DOHH2 (cell line): ENCODE data around the gene GAS7.

Experiments used
- CTCF ChIP-seq: fragments of 200-600 bp; sonication (generic); IDR thresholded peaks from one replicate; pipeline ENCODE4 v1.5.1; 2014; ENCODE audit warnings: antibody characterized with exemption, mild to moderate bottlenecking, low read depth, low read length; ENCODE audit not compliant: poor library complexity, severe bottlenecking
- EZH2phosphoT487 ChIP-seq: fragments of 200-600 bp; sonication (generic); IDR thresholded peaks from 2 replicates; pipeline ENCODE4 v1.6.1; 2017; ENCODE audit warnings: borderline replicate concordance, mild to moderate bottlenecking, antibody characterized with exemption, low read length, moderate library complexity, mixed read lengths

GRCh38 chr17:10216213-10216938 lies 18.0 kb upstream of the GAS7 start:
- no peak for TF ChIP-seq CTCF
- TF ChIP-seq EZH2phosphoT487: no peak
